T-helper 2 cell (primary cell): ENCODE results near the gene TRIM8.

Source experiments
- DNase-seq, 5 experiments: peaks; one replicate each; pipeline versions ENCODE4 v3.0.0 to v3.0.0-alpha.2; 2012 to 2022

Gene TRIM8

DNA sequence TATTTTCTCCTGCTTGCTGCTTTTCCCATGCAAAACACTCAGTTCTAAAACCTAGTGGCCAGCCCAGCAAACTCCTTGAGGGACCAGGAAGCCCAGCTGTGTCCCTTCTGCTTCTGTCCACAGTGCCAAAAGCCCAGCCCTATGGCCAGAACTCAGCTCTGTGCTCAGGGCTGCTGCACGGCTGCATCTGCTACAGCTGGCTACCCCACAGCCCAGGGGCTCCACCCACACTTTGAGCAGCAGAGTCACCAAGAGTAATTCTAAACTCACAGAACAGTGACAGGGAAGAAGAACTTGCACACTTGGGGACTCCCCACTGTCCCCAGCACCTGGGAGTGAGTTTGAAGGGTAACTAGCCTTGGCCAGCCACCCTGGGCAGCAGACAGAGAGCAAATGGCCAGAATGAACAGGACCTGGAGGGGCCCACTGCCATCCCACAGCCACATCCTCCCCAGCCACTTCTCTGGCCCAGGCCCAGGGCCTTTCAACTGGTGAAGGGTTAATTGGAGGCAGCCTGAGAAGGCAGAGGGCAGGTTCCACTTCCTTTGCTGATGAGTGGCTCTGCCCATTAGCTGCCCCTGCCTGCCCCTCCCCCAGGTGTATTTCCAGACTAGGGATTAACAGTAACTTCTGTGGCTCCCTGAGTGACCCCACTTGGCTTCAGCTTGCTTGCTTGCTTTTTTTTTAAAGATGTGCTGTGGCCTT is 28.1 kb upstream of the TRIM8 start:
- no peak for DNase-seq

- DNase-seq = no peak
Observed at GRCh38 chr10:102617041-102617440, 27.2 kb upstream of the TRIM8 start.

GRCh38 chr10:102617816-102618215 is 26.5 kb upstream of the TRIM8 start:
- DNase-seq = no peak

DNA sequence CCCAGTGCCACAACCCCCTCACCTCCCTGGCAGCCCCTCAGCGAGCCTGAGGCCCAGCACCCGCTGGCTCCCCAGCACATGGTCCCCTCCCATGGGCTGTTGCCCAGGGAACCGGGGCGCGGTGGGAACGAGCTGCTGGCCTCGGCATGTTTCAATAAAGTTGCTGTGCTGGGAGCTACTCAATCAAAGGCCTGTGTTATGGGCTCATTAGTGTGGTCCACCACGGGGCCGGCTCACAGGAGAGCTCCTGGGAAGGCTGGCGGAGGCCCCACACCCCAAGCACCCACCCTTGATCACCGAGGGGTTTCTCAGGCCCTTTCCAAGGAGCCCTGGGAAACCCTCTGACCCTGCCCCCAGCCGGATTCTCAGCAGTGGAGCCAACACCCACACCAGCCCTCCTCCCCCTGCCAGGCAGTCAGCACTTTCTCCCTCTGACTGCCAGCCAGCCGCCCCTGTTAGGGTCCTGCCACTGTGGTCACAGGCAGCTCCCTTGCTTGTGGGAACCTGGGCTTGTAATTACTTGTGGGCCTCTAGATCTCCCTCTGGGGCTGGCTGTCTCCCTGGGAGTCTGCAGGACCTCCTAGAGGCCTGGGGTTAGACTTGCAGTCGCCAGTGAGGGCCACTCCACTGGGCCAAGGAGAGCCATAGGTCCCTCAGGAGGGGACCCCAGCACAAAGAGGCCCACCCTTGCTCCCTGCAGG is 24.8 kb upstream of the TRIM8 start:
- no peak for DNase-seq

- no peak for DNase-seq
Observed at GRCh38 chr10:102620138-102620590, 24.1 kb upstream of the TRIM8 start.

DNA sequence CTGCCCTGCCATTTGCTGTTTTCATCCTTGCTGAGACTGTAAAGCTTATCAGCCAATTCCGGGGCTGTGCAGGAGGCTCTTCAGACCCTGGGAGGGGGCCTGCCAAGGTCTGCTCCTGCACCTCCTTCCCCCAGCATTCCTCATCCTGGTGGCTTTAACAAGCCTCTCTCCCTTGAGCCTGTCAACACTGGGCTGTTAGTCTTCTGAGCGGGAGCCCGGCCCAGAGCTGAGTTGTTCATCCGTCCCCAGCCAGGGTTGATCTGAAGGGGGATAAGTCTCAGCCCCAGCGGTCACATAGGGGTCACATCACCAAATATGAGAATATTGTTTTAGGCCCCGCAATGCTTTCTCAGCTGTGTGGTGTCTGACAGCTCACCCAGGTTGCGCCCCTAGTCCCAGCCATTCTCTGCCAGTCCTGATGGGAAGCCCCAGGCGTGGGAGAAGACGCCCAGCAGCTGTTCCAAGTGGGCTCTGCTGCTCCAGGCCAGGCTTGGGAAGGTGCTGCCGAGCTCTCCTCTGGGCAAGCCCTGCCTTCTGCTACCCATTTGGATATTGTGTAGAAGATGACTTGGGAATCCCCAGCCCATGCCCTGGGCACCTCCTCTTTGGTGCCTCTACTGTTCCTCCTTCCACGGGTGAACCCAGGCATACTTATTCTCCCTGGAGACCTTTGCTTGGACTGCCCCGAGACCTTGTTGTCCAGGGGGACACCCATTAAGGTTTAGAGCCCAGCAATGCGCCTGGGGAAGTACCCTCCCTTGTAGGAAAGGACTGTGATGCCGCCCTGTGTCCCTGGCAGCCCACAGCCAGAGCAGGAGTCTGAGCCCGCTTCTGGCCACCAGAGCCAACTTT is 23.5 kb upstream of the TRIM8 start:
- no peak for DNase-seq

DNA sequence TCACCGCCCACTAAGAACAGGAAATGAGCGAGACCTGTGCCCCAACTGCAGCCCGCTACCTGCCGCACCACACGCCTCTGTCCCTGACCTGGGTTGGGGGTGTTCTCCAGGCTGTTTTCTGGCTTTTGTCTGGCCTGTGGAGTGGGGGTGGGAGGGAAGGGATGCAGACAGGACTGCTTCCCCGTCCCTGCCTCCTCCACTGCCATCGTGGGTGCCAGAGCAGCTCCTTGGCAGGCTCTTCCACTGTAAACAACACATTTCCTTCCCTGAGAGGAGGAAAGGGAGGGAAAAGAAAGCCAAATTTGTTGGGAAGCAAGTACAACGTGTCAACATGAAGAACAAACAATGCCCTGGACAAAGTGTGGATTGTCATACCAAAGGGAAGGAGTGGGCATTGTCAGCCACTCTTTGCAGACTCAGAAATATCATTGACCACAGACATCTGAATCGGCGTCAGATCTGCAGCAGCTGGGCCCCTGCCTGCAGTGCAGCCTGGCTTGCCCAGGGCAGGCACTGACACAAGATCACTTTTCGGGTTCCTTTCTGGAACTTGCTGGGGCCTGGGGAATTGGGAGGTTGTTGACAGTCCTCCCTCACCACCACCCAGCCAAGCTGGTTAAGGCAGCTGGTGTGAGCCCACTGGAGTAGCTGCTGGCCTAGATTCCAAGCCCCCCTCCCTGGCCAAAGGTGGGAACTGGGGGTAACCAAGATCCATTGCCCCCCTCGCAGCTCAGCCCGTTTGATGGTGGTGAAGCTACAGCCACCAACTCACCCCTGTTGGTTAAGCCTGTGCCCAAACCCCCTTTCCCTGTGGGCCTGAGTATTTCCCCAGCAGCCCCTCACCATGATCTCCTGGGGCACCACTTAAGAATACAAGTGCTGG is 22.6 kb upstream of the TRIM8 start:
- no peak for DNase-seq

GRCh38 chr10:102624094-102624493 is 20.2 kb upstream of the TRIM8 start:
- DNase-seq = no peak

DNA sequence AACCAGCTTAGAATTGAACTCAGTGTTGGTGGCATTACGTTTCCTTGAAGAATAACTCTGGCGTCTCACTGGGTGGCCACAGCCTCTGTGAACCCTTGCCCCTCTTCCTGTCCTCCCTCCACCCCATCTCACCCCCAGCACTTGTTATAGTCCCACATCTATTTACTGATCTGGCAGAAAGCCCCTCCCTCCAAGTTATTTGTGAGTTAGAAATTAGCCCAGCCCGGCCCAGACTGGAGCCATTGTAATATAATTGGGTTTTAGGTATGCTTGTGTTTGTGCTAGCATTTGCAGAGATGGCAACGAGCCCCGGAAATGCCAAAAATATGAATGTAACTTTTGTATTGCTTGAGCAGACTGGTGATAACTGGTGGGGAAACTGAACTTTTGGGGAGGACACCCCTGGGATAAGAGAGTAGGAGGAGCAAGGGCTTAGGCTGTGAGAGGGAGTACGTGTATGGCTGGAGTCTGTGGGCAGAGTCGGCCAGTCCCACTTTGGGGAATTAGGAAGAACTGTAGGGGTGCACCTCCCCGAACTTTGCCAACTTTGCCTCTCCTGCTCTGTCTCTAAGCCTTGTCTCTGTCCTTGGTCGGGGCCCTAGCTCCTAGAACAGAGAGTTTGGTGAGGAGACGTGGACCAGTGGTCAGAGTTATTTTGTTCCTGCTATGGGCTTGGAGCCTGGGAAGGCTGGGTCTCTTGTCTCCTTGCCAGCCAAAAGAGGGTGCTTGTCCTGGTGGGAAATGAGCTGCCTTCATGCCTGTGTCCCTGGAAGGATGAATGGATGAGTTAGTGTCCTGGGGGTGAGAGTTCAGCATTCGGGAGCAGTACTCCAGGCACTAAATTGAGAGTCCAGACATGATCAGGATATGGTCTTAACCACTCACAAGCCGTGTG is 19.3 kb upstream of the TRIM8 start:
- DNase-seq = no peak

- DNase-seq = no peak
Observed at GRCh38 chr10:102626026-102626685, 18.1 kb upstream of the TRIM8 start.

GRCh38 chr10:102627291-102627735 is 17.0 kb upstream of the TRIM8 start:
- DNase-seq = no peak

- no peak for DNase-seq
Observed at GRCh38 chr10:102627736-102628293, 16.5 kb upstream of the TRIM8 start.

GRCh38 chr10:102628451-102628911 is 15.8 kb upstream of the TRIM8 start:
- no peak for DNase-seq

DNA sequence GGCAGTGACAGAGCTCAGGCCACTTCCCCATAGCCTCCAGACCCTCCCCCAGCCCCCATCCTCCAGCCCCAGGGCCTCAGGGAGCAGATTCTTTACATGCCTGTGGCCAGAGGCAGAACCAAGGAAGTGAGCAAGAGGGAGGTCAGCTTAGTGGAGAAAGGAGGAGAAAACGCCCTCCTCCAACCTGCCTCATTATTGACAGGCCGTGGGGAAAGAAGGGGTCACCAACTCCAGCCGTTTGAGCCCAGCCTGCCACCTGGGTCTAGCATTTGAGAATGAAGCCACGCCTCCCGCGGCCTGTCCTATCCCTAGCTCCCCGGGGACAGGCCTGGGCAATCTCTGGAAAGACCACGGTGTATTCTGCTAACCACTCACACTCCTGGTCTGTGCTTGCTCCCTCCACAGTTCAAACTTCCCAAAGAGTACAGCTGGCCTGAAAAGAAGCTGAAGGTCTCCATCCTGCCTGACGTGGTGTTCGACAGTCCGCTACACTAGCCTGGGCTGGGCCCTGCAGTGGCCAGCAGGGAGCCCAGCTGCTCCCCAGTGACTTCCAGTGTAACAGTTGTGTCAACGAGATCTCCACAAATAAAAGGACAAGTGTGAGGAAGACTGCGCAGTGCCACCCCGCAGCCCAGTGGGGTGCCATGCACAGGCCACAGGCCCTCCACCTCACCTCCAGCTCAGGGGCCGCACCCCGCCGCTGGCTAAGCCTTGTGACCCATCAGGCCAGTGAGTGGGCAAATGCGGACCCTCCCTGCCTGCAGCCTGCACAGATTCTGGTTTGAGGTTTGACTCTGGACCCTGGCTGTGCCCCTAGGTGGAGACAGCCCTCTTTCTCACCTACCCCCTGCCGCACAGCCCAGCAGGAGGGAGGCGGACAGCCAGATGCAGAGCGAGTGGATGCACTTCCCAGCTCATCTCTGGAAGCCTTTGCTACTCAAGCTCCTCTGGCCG is 14.3 kb upstream of the TRIM8 start:
- DNase-seq = no peak

GRCh38 chr10:102630663-102631062 is 13.6 kb upstream of the TRIM8 start:
- DNase-seq = no peak

DNA sequence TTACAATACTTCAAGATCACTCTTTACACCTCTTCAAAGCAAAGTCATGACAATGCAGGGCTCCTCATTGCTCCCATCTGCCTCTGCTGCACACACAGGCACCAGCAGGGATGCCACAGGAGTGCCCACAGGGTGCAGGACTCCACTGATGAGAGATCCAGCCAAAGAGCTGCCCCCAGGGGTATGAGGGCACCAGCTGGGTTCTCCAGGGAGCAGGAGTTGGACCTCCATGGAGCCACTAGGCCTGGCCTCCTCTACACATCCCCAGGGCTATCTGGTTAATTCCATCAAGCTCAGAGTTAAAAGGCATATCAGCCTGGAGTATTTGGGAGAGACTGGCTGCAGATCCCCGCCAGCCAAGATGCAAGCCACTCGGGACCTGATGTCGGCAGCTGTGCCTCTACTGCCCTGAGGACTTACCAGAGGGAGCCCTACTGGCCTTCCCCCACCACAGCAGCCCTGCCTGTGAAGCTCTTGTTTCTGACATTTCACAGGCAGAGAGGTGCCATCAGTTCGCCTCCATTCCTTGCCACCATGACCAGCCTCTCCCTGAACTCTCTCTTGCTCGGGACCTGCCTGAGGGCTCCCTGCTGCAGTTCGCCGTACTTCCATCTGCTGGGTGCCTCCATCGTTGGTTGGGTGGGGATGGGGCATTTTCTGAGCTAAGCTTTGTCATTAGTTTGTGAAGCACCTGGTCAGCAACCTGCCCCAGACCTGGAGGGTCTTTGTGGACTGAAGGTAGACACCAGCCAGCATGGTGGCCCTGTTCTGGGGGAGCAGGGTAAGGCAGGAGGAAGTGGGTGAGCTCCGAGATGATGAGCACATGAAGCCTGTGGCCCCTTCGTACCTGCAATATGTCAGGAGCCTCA is 12.5 kb upstream of the TRIM8 start:
- DNase-seq = no peak

GRCh38 chr10:102632394-102633111 is 11.7 kb upstream of the TRIM8 start:
- DNase-seq = no peak
